ENCODE data around the gene VPS37D.
A peak's percentile ranks its signal among the peaks of the same experiment; 100 is the strongest.

The VPS37D gene

DNA sequence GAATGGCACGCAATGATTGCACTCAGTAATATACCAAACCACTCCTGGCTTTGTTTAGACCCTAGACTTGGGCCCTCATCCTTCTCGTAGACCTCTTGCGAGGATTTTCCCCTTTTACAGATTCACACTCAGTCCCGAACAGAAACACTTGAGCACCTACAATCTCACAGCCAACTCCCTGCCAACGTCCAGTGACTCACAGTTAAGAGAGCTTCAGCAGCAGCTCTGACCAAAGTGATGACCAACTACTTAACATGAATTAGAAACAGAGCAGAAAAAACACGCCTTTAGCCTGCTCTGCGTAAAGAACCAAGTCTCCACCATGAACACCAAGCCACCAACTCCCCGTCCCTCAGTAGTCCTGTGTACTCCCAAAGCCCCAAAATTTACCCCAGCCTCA, 13.4 kb downstream of the VPS37D start:
- no peak for DNase-seq

DNA sequence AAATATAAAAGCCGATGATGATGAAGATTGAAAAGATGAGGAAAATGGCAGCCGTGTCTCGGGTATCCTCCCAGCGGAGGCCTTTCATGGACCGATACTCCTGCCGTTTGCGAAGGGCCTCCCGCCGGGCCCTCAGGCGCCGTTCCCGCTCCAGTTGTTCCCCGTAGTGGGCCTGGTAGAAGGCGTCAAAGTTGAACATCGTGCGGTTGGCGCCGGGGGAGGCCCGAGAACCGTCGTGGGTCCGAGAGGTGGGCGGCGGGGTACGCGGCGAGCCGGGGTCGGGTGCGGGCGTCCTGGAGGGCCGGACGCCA, 15.1 kb downstream of the VPS37D start:
- DNase-seq = no peak

DNA sequence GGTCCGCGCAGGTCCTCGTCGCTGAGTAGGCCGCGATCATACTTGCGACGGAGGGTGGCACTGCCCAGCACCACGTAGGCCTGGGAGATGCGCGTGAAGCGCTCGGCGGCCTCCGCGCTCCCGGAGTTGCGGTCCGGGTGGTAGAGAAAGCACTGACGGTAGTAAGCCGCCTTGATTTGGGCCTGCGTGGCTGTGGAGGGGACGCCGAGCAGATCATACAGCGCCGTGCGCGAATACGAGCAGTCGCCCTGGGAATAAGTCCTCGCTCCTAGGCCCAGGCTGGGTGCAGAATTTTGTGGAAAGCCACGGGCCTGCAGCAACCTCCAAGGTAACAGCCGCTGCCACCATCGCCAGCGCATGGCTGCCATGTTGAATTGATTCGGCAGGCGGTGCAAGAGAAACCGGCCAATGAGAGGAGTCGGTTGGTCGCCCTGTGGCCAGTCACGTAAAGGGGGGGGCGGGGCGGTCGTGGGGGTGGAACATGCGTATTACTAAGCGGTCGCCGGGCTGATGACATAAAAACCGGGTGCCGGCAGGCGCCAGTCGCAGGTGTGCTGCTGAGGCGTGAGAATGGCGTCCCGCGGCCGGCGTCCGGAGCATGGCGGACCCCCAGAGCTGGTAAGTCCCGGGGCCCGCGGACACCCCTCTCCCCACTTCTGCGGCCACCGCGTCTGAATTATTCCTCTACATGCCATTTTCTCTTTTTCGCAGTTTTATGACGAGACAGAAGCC, 15.6 kb downstream of the VPS37D start, which contains the start of the genes BUD23 and DNAJC30:
Gene BUD23 (plus strand): TSS at position 542 of the 732 bp plus-strand sequence. CDS start 29 bp downstream, at position 571.
Gene DNAJC30 (minus strand): TSS at position 398 of the 732 bp plus-strand sequence. CDS start 30 bp downstream, at position 368.
- peak; percentile 99 for DNase-seq

DNA sequence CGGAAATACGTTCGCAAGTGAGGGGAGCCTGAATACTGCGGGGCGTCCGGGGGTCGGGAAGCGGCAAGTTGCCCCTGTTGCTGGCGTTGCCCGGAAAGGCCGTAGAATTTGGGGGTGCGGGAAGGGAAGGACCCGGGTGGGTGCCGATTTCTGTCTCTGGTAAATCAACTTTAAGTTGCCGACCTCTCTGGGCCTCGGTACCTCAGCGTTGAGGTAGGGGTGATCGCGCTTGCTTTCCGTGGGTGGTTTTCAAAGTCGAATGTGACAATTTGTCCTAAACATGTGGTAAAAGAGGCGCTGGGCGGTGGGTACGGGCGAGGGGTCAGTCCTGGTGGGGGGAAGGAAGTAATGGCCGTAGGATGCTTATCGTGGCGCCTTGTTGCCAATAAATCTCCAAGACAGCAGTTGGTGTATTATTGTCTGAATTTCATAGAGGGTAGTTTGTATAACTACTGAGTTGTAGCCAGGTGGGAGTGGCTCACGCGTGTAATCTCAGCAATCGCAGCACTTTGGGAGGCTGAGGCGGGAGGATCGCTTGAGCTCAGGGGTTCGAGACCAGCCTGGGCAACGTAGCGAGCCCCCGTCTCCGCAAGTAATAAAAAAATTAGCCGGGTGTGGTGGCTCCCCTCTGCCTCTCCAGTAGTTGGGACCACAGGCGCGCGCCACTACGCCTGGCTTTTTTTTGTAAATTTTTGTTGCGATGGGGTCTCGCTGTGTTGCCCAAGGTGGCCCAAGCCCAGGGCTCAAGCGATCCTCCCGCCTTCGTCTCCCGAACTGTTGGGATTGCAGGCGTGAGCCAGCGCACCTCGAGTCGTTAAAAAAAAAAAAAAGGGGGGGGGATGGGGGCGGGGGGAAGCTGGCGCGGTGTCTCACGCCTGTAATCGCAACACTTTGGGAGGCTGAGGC, 16.4 kb downstream of the VPS37D start:
- DNase-seq = no peak

DNA sequence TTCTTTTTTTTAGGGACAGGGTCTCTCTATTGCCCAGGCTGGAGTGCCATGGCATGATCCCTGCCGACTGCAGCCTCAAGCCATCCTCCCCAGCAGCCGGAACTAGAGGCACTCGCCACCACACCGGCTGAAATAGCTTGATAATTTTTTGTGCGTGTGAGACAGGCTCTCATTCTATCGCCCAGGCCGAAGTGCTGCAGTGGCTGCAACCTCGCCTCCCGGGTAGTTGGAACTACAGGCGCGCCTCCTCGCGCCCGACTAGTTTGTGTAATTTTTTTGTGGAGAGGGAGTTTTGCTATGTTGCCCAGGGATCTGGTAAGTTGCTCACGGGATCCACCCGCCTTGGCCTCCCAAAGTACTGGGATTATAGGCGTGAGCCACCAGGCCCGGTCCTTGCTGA, 17.7 kb downstream of the VPS37D start:
- DNase-seq = no peak

DNA sequence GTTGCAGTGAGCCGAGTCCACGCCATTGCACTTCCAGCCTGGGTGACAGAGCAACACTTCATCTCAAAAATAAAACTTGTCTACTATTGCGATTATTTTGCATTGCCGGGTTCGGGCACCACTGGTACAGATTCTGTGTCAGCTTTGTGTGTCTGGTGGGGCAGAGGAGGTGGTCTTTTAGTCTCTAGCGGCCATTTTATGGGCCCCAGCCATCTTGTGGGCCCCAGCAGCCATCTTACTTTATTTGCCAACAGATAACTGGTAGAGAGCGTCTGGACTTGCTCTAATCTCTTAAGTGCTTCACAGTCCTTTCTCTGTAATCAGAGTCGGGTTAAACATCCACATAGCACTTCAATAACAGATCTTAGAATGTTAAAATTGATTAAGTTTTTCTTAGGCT, 20.7 kb downstream of the VPS37D start:
- no peak for DNase-seq

DNA sequence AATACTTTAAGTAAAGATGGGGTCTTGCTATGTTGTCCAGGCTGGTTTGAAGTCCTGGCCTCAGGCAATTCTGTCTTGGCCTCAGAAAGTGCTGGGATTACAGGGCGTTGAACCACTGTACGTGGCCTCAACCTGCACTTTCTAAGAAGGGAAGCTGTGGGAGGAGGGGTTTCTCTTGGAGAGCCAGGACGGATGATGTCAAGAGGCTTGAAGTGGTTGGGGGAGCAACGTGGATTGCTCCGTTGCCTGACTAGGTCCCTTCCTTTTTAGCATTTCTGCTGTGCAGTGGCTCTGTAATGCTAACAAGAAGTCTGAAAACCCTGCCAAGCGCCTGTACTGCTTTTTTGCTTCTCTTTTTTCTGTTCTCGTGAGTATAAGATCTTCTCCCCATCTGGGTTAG, 23.0 kb downstream of the VPS37D start:
- DNase-seq = no peak

DNA sequence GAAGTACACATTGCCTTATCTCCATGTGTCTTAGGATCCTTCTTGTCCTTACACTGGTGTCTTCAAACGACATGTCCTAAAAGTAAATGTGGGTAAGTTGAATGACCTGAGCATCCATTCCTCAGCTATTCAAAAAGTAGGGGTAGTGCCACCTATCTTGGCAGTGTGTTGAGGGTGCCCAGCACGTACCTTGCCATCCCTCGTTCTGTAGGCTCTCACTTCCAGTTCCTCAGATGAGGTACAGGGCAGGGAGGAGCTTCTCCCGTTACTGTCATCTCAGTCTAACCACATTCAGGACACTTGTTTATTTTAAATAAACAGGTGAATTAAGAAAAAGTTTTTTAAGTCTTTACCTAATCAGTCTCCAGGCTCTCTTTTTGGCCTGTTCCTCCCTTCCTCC, 28.7 kb downstream of the VPS37D start:
- no peak for DNase-seq

DNA sequence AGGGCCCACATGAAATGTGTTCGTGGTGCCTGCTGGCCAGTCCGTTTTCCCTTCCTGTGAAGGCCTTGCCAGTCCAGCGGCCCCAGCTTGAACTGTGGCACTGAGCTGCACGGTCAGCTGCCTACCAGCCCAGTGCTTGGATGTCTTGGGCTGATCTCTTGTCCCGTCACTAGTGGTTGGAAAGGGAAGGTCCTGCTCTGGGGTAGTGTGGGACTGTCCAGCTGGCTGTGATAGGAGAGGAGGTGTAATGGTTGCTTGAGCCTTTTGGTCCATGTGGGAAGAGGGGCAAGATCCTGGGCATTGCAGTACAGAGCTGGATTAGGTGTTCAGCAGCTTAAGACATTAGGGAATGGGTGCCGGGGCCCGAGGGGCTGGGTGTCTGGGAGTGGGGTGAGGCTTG, 30.8 kb downstream of the VPS37D start:
- DNase-seq = no peak

DNA sequence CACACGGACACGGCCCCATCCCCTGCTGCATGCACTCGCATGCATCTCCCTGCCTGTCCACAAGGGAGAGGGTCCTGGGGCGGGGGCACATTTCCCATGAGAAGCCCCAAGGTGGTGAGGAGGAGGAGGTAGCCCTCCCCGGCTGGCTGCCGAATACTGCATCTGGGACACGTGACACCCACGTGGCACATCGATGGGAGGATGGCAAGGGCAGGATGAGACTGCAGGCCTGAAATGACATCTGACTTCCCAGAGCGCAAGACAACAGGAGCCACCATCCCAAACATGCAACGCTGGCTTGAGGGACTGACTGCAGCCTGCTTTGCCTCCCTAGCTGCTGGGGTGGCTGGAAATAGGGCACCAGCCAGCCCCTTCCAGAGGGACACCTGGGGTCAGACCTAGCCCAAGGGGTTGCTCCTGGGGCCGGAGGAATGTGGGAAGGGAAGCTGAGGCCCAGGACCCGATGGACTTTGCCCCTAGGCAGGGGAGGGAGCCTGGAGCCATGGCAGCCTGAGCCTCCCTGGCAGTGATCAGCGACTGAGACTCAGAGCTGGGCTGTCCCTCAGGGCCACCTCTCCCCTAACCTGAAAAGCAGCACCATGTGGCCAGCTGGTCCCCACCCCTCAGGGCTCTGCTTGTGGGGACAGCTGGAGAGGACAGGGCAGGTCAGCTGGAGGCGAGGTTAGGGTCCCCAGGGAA, 31.9 kb downstream of the VPS37D start:
- no peak for DNase-seq

DNA sequence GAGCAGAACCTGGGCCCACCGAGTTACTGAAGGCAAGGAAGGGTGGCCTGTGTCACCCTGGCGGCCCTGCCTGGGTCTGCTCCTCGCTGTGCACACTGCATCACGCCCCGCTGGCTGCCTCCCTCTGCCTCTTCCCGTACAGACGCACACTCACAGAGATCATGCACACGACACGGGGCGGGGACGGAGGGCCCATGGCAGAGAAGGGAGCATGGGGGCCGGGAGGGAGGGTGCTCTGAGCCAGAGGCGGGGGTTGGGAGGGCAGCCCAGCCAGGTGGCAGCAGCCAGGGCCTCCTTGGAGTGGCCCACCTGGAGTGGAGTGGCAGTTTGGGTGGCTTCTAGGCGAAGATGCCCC, 32.4 kb downstream of the VPS37D start:
- DNase-seq = no peak

DNA sequence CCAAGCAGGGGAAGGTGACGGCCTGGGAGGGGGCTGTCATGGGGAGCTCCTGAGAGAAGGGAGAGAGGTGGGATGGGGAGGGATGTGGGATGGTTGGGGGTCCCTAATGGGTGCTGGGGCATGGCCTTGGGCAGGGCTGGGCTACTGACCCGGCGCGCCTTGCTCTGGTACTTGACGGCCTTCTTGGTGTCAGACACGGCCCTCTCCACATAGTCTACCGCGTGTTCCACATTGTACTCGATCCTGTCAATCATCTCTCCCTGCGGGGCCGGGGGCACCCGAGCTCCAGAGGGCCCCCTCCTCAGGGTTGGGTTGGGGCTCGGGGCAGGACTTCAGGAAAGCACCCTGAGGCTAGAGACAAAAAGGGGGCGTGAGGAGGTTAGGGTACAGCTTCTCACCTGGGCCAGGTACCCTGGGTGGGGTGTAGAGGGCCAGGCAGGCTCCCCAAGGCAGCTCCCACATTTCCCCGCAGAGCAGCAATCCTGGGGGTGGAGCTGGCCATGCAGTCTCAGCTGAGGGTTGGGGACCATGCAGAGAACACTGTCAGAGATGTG, 33.0 kb downstream of the VPS37D start:
- no peak for DNase-seq

DNA sequence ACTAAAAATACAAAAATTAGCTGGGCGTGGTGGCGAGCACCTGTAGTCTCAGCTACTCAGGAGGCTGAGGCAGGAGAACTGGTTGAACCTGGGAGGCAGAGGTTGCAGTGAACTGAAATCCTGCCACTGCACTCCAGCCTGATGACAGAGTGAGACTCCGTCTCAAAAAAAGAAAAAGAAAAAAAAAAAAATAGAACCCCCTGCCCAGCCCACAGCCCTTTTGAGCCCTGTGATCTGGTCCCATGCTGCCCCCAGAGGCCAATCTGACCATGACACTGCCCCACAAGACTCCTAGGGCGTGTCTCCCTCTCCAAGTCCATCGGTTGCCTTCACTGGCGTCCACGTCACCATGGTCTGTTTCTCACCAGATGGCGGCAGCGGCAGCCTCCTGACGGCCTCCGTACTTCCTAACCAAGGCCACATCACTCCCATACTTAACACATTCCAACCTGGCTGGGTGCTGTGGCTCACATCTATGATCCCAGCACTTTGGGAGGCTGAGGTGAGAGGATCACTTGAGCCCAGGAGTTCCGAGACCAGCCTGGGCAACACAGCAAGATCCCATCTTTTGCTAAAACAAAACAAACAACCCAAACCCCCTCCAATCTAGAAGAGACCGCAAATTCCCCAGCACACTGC, 33.8 kb downstream of the VPS37D start:
- DNase-seq = no peak

DNA sequence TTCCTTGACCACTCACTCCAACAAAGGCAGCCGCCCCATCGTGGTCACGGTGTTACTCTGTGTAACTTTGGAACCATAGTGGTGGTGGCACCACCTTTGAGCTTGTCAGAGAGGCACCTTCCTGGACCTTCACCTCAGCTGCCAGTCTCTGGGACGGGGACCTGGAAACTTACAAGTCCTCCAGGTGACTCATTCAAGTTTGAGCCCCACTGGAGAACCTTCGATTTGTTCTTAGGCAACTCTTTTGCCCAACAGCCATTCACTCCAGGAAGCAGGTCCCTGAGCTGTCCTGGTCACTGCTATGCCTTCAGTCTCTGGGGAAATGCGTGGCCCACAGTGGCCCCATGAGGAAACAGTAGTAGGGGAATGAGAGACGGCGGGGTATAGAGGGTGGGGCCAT, 34.6 kb downstream of the VPS37D start:
- DNase-seq = no peak

DNA sequence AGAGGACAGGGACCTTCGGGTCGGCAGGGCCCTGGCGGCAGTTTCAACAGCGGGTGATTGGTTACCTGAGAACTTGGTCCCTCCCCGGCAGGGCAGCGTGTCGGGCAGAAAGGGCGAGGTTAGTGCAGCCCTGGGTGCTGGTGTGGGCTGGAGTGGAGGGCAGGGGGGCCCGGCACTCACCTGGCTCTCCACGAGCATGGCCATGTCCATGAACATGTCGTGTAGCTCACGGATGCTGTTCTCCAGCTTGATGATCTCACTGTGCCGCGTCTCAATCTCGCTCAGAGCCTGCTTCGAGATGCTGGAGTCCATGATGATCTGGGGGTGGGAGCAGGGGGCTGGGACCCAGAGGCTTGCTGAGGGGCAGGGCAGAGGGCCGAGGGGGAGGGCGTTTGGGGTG, 35.0 kb downstream of the VPS37D start:
- no peak for DNase-seq

DNA sequence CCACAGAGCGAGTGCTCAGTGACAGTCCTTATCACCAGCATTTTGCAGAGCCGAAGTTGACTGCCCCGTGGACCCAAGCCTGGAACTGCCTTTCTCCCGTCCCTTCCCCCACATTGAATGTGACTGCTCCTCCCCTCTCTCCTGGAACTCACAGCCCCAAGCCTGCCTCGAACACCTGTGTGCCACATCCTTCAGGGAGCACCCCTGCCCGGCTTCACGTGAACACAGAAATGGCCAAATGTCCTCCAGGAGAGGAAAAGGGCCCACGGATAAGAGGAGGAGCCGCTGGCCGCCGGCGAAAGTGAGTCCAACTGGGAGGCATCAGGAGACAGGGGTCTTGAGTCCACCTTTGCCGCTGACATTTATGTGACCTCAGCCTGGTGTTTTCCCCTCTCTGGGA, 35.6 kb downstream of the VPS37D start:
- no peak for DNase-seq

DNA sequence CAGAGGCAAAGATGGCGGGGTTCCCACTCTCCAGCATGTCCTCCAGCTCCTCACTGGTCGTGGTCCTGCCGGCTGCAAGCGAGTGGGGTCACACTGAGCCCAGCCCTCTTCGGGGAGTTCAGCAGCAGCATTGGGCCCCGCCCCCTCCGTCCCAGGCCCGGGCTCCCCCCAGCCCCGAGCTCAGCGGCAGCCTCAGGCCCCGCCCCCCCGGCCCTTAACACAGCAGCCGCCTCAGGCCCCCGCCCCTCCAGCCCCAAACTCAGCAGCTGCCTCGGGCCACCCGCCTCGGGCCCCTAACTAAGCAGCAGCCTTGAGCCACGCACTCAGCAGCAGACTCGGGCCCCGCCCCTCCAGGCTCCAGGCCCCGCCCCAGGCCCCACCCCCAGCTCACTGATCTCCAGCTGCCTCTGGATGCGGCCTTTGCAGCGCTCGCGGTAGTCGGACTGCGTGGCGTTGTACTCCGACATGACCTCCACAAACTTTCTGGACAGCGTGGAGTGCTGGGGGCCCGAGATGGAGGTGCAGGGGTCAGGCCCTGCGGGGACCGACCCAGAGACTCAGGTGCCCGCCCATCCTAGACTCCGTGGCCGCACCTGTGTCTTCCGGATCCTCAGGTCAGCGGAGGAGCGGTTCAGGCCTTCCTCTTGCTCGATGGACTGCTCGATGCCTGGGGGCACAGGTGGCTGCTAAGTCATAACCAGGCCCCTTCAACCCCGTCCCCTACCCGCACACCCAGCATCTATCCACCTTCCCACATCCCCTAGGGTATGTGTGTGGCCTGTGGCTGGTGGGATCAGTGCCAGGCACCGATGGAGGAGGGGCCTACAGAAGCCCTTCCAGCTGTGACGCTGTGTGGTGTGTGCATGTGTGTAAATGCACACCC, 36.4 kb downstream of the VPS37D start:
- DNase-seq = peak; percentile 93

DNA sequence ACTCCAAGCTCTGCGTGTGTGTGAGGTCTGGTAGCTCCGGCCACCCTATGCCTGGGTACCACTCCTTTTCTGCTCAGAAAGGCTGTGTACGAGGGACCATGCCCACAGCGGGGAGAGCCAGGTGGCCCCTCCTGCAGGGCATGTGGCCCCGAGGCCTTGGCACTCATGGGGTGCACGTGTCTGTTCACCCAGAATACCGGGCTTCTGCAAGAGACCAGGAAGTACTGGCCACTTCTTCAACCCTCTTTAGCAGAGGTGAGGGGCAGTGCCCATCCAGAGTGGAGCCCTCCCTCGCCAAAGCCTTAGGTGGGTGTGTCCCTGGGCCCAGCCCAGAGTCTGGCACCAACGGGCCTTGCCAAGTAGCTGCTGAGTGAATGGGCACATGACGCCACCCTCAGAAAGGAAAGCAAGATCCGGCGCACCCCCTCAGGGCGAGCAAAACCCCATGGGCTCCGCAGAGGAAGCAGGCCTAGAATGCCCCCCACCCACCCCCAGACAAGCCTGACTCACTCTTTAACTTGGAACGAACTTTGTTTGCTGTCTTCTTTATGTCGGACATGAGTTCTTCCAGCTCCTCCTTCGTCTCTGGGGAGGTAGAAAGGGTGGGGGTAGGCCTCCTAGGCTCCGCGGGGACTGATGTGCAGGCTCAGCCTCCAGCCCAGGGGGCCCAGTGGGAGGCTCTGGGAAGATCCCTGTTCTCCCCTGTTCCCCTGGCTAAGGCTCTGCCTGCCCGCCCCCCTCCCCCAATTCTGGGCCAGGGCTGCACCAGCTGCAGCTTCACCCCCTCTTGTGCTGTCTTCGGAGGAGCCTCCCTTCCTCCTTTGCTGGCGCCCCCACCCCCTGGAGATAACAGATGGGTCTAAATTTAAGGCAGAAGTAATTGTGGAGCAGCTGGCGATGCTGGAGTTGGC, 37.3 kb downstream of the VPS37D start:
- DNase-seq = no peak

DNA sequence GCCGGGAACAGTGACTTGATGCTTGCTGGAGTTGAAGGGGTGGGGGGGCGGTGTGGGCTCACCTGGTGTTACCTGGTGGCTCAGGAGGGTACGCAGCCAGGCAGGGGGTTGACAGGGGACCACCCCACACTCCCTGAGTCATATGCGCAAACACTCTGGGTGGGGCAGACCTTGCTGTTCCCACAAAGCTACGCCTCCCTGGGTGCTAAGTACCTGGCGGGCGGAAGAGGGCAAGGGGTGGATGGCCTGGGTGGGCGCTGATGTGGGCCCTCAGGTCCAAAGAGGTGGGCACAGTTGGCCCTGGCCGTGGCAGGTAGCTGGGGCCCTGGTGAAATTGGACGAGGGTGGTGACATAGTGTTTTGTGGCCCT, 37.9 kb downstream of the VPS37D start:
- no peak for DNase-seq

DNA sequence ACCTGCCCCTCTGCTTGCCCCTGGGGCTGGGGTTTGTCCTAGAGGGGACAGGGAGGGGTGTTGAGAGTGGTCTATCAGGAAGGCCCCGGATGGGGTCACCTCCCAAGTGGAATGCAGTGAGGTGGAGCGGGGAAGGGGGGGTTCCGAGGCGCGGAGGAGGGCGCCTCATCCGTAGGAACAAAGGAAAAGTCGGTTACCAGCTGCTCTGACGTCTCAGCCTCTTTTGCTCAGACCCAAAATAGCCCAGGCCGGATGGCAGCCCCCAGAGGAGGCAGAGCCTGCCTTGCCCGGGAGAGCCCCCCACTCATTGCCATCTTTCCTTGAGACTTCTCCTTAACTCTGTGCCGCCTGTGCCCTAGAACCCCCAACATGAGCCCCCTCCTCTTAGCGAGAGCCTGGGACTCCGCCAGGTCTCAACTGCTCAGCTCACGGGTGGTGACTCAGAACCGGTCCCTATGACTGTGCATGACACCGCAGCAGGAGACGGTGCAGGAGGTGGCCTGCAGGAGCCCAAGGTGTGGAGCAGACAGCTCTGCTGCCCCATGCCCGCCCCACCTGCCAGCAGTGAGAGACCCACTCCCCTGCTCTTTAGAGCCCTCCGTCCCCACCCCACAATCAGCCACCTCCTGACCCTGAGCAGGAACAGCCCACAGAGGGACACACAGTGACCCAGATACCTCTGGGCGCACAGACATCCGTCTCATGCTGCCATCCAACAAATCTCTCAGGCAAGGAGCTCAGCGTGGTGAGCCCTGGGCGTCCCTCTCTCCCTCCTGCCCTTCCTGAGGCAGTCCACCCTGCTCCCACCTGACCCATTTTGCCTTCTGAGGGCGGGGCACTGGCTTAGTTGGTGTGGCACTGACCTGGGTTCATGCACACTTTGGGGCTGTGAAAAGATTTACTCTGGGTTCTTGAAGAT, 38.8 kb downstream of the VPS37D start:
- DNase-seq = no peak

Measured in right hindlimb (tissue), 1 donor.